Measurements from ENCODE around the gene FGD4.

The FGD4 gene

GRCh38 chr12:32583534-32583933 is 184.2 kb downstream of the FGD4 start:
- TF ChIP-seq CTCF (IDR thresholded peaks at IDR 0.05) (no peak), ZFX (IDR thresholded peaks at IDR 0.05; ENCODE audit: borderline replicate concordance) (no peak)
- no peak overlapping the region for H3K27ac ChIP-seq

- no peak for TF ChIP-seq CTCF (IDR thresholded peaks at IDR 0.05)
- TF ChIP-seq ZFX (IDR thresholded peaks at IDR 0.05; ENCODE audit: borderline replicate concordance): no peak
- no peak overlapping the region for H3K27ac ChIP-seq
Measured at GRCh38 chr12:32585680-32586079, 186.3 kb downstream of the FGD4 start.

GRCh38 chr12:32586390-32586789 is 187.0 kb downstream of the FGD4 start:
- TF ChIP-seq ZFX (IDR thresholded peaks at IDR 0.05; ENCODE audit: borderline replicate concordance): no peak
- no peak for TF ChIP-seq CTCF (IDR thresholded peaks at IDR 0.05)
- no peak overlapping the region for H3K27ac ChIP-seq

GRCh38 chr12:32587581-32588495 is 188.5 kb downstream of the FGD4 start:
- H3K27ac ChIP-seq: no peak overlapping the region

GRCh38 chr12:32588604-32589003 is 189.2 kb downstream of the FGD4 start:
- H3K27ac ChIP-seq: no peak overlapping the region
- TF ChIP-seq CTCF (IDR thresholded peaks at IDR 0.05): no peak
- no peak for TF ChIP-seq ZFX (IDR thresholded peaks at IDR 0.05; ENCODE audit: borderline replicate concordance)

More at GRCh38 chr12:32587581-32588495, 188.5 kb downstream of the FGD4 start:
- TF ChIP-seq ZFX (IDR thresholded peaks at IDR 0.05; ENCODE audit: borderline replicate concordance) (no peak), CTCF (IDR thresholded peaks at IDR 0.05) (no peak)

GRCh38 chr12:32589165-32589865 is 190.0 kb downstream of the FGD4 start:
- no peak overlapping the region for H3K27ac ChIP-seq
- no peak for TF ChIP-seq ZFX (IDR thresholded peaks at IDR 0.05; ENCODE audit: borderline replicate concordance)
- no peak for TF ChIP-seq CTCF (IDR thresholded peaks at IDR 0.05)

- H3K27ac ChIP-seq: no peak overlapping the region
- TF ChIP-seq CTCF (IDR thresholded peaks at IDR 0.05): no peak
- TF ChIP-seq ZFX (IDR thresholded peaks at IDR 0.05; ENCODE audit: borderline replicate concordance): no peak
Measured at GRCh38 chr12:32595251-32595650, 195.9 kb downstream of the FGD4 start.

Measured in 22Rv1 (cell line).